Adipose tissue (tissue), 3 donors: Measurements from ENCODE around the gene CACNA2D3. TPM values are rescaled to one million over a fixed set of nuclear protein-coding genes. Genes with fewer than 3 reads are reported as not detected.

Experiments
- H3K27ac ChIP-seq: one replicate; pipeline ENCODE4 v1.5.1; 2013; ENCODE audit warnings: low read depth, low read length
- WGBS, 3 donors: extraction: QIAGEN DNeasy Blood & Tissue Kit; methylation state at CpG; one replicate each; pipeline ENCODE4 v1.1.7; 2013; 5-methylcytosine and 5-hydroxymethylcytosine counted together
- polyA plus RNA-seq, 3 donors: library from polyadenylated mRNA; stranded (reverse); fragments of 200-250 nt; gene quantifications; one replicate each; pipeline ENCODE4 v1.2.3, GENCODE V29; 2013
- donor health status: healthy with polysubstance abuse.
- donor health status: Bipolar disorder and iron deficiency.
- donor health status: healthy.

Gene CACNA2D3
- polyA plus RNA-seq, 3 donors, result 0.08 to 3.0 (median 0.30) TPM

DNA sequence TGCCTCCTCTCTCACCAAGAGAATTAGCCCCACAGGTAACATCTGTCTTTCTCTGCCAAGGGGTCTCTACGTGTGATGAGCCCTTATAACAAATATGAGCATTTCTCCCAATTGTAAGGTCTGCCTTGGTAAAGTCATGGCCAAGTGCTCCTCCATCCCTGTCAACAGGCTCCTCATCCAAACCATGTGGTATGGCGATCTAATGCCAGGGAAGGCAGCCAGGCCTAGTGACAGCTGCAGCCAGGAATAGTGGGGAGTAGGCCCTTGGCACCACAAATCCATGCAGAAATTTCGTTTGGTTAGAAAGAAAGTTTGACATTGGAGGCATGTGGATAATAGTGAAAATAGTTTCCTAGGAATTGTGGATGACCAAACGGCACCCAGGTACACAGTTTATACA lies 810.3 kb downstream of the CACNA2D3 start:
- H3K27ac ChIP-seq, result no peak overlapping the region
- WGBS, 3 donors, result 60 to 75% (median 72%) methylated on average over 4 of the region's 4 CpGs

DNA sequence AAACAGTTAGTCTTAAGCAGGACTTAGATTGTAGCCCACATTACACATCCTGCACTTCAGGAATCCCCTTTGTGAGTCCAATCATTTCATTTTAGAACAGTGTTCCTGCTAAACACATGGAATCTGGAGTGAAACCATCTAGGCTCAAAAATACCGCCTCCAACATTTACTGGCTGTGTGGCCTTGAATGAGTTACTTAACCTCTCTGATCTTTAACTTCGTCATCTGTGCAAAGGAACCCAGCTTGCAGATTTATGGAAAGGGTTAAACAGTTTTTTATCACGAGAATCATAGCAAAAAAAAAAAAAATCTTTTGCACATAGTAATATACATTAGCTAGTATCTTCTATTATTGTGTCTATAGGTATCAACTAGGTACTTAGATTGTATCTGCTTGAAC lies 813.5 kb downstream of the CACNA2D3 start:
- WGBS, 3 donors, result 67 to 84% (median 84%) methylated on average over 3 of the region's 3 CpGs
- no peak overlapping the region for H3K27ac ChIP-seq

DNA sequence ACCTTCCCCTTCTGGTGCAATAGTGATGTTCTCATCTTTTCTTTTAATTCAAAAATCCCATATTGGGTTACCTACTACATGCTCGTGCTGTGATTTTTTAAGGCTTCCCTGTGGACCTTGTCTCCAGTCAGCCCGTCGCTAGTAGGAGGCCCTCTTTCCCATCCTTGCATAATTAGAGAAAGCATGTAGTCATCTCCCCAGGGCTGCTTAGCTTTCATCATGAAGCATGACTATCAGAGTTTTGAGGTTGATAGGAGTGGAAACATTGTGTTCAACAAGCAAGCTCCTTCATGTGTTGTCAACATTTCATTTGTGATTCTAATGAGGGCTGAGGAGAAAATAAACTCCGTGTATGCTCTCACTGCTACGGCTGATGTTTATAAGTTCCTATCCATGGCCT lies 814.2 kb downstream of the CACNA2D3 start:
- 63 to 71% (median 70%) methylated on average over 5 of the region's 5 CpGs for WGBS, 3 donors
- H3K27ac ChIP-seq, result no peak overlapping the region

DNA sequence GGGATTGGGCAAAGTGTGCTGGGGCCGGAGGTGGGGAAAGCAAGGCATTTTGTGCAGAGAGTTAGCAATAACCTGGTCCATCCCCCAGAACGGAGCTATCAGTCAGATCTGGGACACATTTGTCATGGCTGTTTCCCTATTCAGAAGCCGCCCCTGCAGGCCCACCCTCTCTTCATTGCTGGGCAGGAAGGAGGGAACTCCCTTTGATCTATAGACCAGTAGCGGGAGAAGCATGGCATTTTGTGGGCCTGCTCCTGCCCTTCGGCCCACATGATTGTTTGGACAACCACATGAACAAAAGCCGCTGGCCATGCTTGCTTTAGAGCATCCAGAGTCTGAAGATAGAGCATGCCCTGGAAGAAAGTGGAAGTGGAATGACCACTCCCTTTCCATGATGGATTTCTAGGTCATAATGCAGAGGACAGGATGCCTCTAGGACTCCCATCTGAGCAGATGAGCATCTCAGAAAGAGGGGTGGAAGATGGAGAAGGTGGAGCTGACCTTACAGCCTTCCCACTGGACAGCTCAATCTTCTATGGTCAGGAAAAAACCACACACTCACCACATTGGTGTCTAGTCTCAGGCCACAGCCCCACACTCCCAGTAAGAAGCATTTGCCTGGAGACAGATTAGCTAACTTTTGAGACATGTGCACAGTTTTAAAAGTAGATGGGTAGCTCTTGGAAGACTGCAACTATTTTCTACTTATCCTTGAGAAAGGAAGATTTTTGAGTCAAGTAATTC lies 817.4 kb downstream of the CACNA2D3 start:
- no peak overlapping the region for H3K27ac ChIP-seq
- WGBS, 3 donors, result 35 to 74% (median 62%) methylated on average over 6 of the region's 6 CpGs

DNA sequence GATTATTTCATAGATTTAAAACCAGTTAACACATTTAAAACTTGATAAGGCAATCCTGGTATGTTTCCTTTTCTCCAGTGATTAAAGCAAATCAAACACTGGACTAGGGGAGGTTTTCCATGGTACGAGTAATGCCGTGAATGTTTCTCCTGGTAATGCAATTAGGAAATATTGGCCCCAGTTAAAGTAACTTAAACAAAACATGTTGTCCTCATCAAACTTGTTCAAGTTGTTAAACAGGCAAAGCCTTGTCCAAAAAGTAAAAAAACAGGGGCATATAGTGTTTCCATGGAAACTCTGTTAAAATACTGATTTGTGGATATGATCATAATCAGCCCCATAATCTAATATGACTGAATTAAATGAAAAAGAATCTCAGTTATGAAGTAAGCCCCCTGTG lies 818.6 kb downstream of the CACNA2D3 start:
- WGBS, 3 donors, result 41 to 88% (median 70%) methylated on average over 2 of the region's 2 CpGs
- H3K27ac ChIP-seq, result no peak overlapping the region

DNA sequence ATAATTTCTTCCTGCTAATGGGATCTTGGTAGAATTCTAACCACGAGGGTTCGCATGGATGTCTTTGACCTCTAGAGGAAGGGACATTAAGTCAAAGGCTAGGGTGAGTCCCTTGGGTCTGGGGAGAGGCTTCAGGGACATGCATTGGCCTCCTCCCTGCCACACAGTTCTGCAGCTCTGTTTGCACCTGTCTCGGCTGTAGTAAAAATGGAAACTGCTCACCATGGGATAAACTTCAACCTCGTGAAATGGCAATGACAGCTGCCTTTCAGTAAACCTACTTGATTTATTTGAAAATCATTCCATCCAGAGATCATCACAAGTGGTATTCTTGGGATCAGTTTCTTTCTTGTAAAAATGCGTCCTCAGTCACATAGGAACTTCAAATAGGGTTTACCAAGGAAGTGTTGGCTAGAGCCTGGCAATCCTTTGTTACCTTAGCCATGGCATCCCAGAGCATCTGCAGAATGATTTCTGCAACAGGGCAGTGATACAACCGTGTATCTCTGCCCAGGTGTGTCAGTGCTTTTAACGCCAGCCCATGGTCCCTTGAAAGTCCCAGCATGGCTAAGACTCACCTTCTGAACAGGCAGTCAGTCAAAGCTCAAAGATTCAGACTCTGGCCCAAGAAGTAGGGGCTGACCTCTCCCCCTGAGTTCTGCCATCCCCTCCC lies 819.5 kb downstream of the CACNA2D3 start:
- 71 to 88% (median 84%) methylated on average over 7 of the region's 7 CpGs for WGBS, 3 donors

DNA sequence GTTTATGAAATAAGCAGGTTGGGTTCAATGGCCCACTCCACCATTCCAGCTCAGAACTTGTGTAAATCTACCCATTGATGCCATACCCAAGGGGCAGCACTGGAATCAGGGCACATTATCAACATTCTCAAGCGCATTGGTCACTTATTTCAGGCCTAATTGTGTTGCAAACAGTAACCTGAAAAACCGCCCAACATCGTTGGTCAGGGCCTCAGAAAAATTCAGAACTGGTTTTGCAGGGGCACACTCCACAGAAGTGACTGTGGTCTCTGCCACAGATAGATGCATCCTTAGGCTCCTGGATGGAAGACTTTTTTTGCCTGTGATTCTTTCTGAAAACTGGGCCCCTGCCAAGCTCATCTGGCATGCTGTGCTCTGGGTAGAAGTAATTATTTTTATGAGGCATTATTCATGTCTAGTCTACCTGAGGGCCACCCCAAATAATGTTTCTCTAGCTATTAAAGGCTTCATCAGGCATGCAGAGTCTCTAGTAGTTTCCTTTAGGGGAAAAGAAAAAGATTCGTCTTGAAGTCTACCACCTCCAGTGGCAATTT lies 827.2 kb downstream of the CACNA2D3 start:
- H3K27ac ChIP-seq, result no peak overlapping the region
- WGBS, 3 donors, result 80 to 94% (median 90%) methylated on average over 4 of the region's 4 CpGs

More for the DNA sequence above, 819.5 kb downstream of the CACNA2D3 start:
- H3K27ac ChIP-seq, result no peak overlapping the region

DNA sequence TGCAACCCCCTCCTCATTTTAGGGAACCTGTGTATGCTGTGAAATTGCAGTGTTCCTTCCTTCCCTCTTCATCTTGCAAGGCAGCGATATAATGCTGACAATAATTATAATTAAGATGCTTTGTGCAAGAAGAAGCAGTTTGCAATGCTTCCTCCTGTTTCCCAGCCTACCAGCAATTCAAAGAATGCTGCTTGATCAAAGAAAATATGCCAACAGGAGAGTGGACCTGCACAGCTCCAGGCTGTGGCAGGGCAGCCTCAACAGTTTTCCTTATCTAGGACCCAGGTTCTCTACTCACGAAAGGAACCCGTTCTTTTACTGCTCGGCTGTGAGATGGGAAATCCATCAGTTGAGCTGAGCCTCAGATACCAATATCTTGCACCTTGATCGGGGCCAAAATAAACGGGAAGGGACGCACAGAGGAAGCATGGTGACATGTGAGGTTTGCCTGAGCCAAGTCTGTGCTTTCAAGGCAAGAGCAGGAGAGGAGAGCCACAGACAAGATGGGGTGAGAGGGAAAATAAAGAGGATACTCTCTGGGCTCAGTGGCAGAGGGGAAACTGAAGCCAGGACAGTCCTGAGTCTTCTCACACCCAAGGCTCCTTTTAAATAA lies 828.1 kb downstream of the CACNA2D3 start:
- no peak overlapping the region for H3K27ac ChIP-seq
- WGBS, 3 donors, result 29 to 49% (median 31%) methylated on average over 7 of the region's 7 CpGs

DNA sequence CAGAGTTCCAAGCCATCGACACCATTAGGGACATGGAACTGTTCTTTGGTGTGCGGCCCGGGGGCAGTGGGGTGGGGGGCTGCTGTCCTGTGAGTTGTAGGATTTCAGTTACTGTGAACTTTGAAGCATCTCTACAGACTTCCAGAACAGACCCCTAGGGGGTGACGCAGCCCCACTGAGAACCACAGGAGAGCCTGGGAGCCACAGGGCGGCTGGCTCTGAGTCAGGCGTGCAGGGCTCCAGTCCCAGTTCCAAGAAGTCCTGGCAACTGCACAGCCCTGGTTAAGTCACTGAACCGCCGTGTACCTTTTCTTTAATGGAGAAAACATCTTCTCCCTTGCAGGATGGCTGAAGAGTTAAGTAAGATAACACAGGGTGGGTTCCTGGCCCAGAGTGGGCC lies 829.1 kb downstream of the CACNA2D3 start:
- WGBS, 3 donors, result 40 to 61% (median 52%) methylated on average over 8 of the region's 8 CpGs
- H3K27ac ChIP-seq, result no peak overlapping the region

DNA sequence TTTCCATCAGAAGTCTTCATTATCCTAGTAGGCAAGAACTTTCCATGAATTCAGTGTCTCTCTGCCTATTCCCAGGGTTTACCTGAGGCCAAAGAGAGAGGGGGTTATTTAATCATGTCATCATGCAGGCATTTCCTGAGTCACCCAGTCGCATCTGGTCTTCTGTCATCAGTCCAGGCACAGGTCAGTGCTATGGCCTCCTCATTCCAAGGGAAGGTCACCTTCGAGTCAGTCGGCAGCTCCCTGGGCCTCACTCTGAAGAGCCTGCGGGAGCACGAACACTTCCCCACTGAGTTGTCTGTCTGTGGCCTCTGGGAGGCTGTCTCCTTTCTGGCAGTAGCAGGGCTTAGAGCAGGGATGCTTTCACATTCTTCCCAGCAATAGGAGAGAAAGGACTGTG lies 831.7 kb downstream of the CACNA2D3 start:
- no peak overlapping the region for H3K27ac ChIP-seq
- WGBS, 3 donors, result 54 to 64% (median 59%) methylated on average over 5 of the region's 5 CpGs

DNA sequence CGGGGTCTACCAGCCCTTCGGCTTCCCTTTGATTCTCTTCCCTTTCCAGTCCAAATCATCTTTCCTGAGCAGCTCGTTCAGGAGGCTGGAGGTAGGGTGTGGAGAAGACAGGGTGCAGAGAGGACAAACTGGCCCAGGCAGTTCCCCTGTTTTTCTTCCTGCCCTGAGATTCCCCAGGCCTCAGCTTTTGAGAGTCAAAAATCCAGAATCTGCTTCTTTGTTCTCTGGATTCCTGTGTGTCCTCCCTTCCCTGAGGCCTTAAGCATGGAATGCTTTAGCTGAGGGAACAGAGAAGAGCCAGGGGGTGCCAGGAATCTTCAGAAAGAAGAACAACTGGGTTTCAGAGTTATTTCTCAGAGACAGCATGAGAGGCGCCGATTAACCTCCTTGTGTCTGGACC lies 832.2 kb downstream of the CACNA2D3 start:
- no peak overlapping the region for H3K27ac ChIP-seq
- WGBS, 3 donors, result 90 to 93% (median 90%) methylated on average over 5 of the region's 5 CpGs

DNA sequence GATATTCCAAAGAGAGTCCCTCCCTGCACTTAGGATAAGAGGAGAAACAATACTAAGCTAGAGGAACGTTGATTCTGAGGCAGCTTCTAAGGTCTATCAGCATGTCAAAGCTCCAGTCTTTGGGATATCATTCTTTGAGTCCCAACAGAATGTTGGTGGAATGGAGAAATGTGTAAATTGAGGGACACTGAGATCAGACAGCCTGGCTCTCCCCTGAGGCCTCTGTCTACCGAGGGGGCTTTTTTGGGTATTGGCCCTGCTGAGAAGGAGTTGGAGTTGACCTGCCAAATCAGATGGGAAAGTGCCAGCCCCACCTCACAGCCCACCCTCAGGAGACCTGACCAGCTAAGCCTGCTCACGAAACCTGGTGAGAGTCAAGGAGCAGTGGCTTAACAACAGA lies 833.1 kb downstream of the CACNA2D3 start:
- no peak overlapping the region for H3K27ac ChIP-seq
- 78 to 87% (median 82%) methylated on average over 3 of the region's 3 CpGs for WGBS, 3 donors

DNA sequence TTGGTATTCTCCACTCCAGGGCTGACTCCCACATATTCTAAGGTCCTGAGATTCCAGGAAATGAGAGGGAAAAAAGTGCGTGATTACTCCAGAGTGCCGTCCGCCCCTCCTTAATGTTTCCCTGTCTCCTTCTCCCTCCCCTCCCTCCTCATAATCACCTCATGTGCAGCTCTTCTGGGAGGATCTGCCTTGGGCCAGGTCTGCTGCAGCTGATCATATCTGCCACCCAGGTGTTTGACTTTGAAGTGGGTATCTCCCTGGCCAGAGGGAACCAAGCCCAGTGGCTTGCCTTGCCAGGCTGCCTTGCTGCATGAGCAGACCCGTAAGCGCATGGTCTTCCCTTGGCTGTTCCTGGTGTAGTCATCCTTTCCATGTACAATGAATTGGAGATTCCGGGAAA lies 833.6 kb downstream of the CACNA2D3 start:
- H3K27ac ChIP-seq, result no peak overlapping the region
- 85 to 89% (median 89%) methylated on average over 6 of the region's 6 CpGs for WGBS, 3 donors

DNA sequence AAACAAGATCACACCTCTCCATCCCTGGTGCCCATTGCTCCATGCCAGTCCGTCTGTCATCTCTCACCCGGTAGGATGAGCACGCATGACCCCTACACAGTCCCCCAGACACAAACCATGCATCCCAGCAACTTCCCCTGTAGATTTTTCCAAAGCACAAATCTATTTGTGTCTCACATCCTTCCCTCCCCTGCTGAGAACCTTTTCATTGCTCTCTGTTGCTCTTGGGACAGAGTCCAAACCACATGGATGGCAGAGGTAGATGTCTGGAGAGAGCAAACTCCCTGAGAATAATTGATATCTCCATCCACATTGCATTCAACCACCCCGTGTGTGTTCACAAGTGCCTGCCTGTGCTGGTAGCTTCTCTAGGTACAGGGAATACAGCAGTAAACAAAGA lies 835.4 kb downstream of the CACNA2D3 start:
- no peak overlapping the region for H3K27ac ChIP-seq
- WGBS, 3 donors, result 69 to 92% (median 88%) methylated on average over 4 of the region's 4 CpGs

DNA sequence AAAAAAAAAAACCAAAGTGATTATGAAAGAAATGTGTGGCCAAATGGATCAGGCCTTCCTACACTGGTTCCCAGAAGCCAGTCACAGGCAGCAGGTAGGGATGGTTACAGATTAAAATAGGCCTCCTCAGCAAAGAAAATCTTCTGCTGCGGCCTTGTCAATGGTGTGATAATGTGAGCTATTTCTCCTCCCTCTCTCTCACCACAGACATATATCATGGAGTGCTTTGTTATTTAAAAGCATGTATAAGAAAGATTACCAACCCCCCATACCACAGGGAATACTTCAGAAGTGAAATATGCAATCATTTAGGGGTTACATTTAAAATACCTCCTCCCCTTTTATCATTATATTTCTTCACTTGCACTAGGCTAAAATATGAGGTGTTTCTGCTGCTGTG lies 837.7 kb downstream of the CACNA2D3 start:
- 92 to 100% (median 98%) methylated on average over 1 of the region's 1 CpG for WGBS, 3 donors
- H3K27ac ChIP-seq, result no peak overlapping the region

DNA sequence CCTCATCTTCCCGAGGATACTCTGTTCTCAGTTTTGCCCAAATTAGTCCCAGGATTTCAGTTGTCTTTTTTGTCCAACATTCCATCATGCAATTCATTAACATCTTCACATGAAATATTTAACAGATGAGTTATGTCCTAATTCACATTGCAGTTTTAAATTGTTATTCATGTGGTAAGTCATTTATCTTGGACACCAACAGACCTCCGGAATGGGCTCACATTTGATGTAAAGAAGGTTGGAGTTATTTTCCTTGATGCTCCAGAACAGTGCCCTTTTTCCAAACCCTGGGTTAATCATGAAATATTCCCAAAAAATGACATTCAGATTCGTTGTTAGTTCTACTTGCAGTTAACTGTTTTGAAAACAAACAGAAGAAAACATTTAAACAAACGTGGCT lies 838.3 kb downstream of the CACNA2D3 start:
- H3K27ac ChIP-seq, result no peak overlapping the region
- WGBS, 3 donors, result 54 to 60% (median 59%) methylated on average over 4 of the region's 4 CpGs

DNA sequence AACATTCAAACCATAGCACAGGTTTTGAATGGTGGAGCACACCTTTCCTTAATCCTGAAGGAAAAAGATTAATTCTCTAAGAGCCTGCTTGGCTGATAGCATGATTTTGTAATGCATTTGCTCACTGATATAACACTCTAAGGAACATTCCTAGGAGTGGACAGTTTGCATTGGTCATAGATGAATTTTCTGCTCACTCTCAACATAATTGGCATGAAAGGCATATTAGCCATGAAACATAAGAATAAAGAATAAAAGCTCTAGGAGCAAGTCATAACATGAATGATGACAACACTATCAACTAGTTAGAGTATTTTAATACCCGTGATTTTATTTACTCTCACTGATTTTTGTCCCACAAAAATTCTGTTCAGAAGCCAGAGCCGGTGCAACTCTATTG lies 839.8 kb downstream of the CACNA2D3 start:
- 69 to 85% (median 80%) methylated on average over 2 of the region's 2 CpGs for WGBS, 3 donors
- H3K27ac ChIP-seq, result no peak overlapping the region

DNA sequence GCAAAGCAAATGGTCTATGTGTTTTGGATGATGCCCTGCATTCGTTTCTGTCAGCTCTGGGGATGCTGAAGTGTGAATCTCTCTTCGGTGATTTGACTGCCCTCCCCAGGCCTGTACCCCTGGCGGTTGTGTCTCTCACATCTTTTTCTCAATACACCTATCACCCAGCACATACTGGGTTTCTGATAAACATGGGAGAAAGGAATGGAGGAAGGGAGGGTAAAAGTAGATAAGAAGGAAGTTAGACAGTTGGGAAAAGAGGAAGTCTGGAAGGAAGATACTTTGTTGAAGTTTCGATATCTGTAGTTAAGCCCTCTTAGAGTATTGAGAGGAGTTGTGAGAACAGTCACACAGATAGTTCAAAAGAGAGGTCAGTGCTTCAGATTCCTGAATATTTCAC lies 841.3 kb downstream of the CACNA2D3 start:
- WGBS, 3 donors, result 75 to 76% (median 75%) methylated on average over 4 of the region's 4 CpGs

DNA sequence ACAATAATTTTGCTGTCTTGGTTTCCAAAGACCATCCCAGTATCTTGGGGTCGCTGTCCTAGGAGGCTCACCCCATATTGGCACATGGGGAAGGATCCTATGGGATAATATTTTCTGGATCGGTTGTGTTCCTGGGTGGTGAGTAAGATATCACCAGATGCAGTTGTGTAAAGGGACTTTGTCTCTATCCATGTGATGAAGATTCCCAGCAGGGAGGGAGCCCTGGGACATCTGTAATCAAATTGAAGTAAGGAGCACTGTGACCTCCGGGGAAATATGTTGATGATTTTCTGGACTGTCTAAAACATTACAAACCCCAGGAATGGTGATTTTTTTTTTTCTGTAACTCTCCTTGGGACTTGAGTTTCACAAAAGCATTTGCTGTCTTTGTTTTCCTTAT lies 841.7 kb downstream of the CACNA2D3 start:
- no peak overlapping the region for H3K27ac ChIP-seq
- WGBS, 3 donors, result 89 to 93% (median 91%) methylated on average over 3 of the region's 3 CpGs

More for the DNA sequence above, 841.3 kb downstream of the CACNA2D3 start:
- no peak overlapping the region for H3K27ac ChIP-seq
